Activated CD8-positive, alpha-beta T cell treated with anti-CD3 and anti-CD28 coated beads for 36 hours (primary cell): ENCODE data around the gene NFATC4. TPM values are rescaled to one million over a fixed set of nuclear protein-coding genes. Genes with fewer than 3 reads are reported as not detected.

Source experiments
- ATAC-seq: fragments of 200-7000 bp; cut with Tn5 transposase; one replicate; pipeline ENCODE4 v1.10.0; 2021; ENCODE audit warnings: mild to moderate bottlenecking, moderate library complexity
- CTCF ChIA-PET: fragments of 350-600 bp; sonication (Branson Sonifier 250); formaldehyde crosslinking; loops from one replicate; lab custom pipeline; 2021; ENCODE audit warnings: antibody characterized with exemption; lab: Charles Lee
- POLR2A ChIA-PET: fragments of 350-600 bp; sonication (Branson Sonifier 250); formaldehyde crosslinking; loops from one replicate; lab custom pipeline; 2021; ENCODE audit warnings: antibody characterized with exemption; lab: Charles Lee
- DNase-seq: peaks from one replicate; pipeline ENCODE4 v3.0.0-alpha.2; 2020
- H3K27ac Mint-ChIP-seq: one replicate; pipeline ENCODE4 v1.8.0; 2021; ENCODE audit warnings: mild to moderate bottlenecking, mixed read lengths
- H3K27me3 Mint-ChIP-seq: one replicate; pipeline ENCODE4 v1.8.0; 2021; ENCODE audit warnings: mixed read lengths
- H3K36me3 Mint-ChIP-seq: one replicate; pipeline ENCODE4 v1.8.0; 2021; ENCODE audit warnings: low read depth, mixed read lengths
- H3K4me1 Mint-ChIP-seq: one replicate; pipeline ENCODE4 v1.8.0; 2021; ENCODE audit warnings: low read depth, mixed read lengths
- H3K4me3 Mint-ChIP-seq: one replicate; pipeline ENCODE4 v1.8.0; 2021; ENCODE audit warnings: mild to moderate bottlenecking, moderate library complexity, mixed read lengths
- H3K9me3 Mint-ChIP-seq: one replicate; pipeline ENCODE4 v1.8.0; 2021; ENCODE audit warnings: mixed read lengths
- intact Hi-C: fragments of 100-400 bp; cut with micrococcal nuclease; formaldehyde crosslinking; loops from one replicate; pipeline ENCODE4 v1.10.0; 2022
- total RNA-seq, 2 experiments: library from RNA; stranded (reverse); gene quantifications; one replicate each; pipeline ENCODE4 v1.2.3, GENCODE V29; 2021
- TF ChIP-seq, protein P1 (sequence below): fragments of 200-600 bp; IDR thresholded peaks from one replicate; pipeline ENCODE4 v1.8.0; 2022; ENCODE audit warnings: antibody characterized with exemption, mild to moderate bottlenecking

Gene NFATC4
- total RNA-seq, 2 experiments from 2014 or later, result 1.3 to 2.0 TPM

DNA sequence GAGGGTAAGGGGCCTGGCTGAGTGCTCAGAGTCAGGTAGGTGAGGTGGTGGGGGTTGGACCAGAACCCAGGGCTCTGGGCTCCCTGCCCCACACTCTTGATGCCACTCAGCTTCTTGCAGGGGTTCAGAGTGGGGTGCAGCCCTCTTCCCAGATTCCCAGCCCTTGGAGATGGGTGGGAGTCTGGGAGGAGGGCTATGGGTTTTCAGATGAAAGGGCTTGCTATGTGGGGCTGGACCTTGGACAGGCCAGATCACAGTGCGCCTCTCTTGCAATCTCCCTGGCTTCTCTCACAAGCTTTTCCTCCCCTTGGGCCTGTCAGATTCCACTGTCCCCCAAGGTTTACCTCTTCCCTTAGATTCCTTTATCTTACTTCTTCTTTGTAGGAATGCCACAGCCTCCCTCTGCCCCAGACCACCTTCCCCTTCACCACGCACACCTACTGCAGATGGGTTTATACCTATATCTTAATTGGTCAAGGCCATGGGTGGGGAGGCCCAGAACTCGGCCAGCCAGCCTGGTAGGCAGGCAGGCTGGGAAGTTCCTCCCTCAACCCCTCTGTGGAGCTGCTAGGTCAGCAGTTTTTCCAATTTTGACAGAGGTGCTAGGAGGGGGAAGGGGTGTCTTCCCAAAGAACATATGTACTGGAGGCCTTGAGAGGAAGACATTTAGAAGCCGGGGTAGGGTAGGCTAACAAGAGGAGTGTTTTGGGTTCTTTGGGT is 32.2 kb downstream of the NFATC4 start:
- DNase-seq (no peak), ATAC-seq (no peak)
- Mint-ChIP-seq H3K36me3 (no peaks in the 10 kb centered on the region), H3K9me3 (no peaks in the 10 kb centered on the region), H3K4me3 (no peak overlapping the region), H3K27ac (no peak overlapping the region), H3K27me3 (peaks cover 10% of the 10 kb centered on the region), H3K4me1 (peaks cover 3% of the 10 kb centered on the region)
- intact Hi-C loops, result no loop called here
- POLR2A ChIA-PET, result interaction anchor here (1.3 kb wide), 1 partner anchor 14 kb away, joined by 4 read pairs; no protein-coding TSS in a partner anchor
- TF ChIP-seq, protein P1, sequence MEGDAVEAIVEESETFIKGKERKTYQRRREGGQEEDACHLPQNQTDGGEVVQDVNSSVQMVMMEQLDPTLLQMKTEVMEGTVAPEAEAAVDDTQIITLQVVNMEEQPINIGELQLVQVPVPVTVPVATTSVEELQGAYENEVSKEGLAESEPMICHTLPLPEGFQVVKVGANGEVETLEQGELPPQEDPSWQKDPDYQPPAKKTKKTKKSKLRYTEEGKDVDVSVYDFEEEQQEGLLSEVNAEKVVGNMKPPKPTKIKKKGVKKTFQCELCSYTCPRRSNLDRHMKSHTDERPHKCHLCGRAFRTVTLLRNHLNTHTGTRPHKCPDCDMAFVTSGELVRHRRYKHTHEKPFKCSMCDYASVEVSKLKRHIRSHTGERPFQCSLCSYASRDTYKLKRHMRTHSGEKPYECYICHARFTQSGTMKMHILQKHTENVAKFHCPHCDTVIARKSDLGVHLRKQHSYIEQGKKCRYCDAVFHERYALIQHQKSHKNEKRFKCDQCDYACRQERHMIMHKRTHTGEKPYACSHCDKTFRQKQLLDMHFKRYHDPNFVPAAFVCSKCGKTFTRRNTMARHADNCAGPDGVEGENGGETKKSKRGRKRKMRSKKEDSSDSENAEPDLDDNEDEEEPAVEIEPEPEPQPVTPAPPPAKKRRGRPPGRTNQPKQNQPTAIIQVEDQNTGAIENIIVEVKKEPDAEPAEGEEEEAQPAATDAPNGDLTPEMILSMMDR, result no peak
- CTCF ChIA-PET, result interaction anchor here (0.8 to 3.9 kb wide), 4 partner anchors 9 to 67 kb away, joined by 3 to 15 read pairs (median 6); no protein-coding TSS in a partner anchor

DNA sequence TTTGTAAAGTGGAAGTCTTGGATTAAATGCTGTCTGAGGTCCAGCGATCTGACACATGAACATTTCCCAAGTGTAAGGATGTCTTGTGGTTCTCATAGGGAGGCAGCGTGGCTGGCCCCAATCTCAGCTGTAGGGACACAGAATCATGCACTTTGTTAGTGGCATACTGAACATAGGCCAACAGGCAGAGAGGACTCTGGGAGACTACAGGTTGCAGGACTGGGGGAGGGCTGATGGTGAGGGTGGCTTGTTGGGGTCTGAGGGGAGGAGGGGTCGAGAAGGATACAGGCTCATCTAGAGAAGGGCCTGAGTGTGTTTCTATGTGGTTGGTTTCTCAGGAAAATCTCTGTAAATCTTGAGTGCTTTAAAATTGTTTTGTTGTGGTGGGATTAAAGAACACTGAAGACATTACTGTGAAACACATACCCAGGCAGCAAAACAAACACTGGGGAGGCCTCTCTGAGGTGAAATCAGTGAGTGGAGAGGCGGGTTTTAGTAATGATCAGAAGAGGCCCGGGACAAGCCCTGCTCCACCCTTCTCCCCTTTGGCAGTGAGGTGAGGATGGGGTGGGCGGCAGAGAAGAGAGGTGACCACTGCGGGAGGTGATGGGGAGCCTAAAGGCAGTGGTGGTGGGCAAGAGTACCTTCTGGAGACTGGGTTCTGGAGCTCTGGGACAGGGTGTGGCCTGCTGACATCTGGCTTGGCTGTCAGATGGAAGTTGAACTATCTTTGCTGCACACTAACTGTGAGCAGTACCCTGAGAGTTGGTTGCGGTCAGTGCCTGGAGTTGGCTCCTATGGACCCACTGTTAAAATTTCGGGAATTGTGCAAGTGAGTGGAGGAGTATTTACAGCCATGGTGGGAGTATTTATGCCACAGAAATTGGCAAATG is 34.1 kb downstream of the NFATC4 start:
- TF ChIP-seq, protein P1, result no peak
- ChIA-PET POLR2A (no interaction called here), CTCF (interaction anchor here (1.3 to 3.9 kb wide), 3 partner anchors 29 to 69 kb away, joined by 5 to 15 read pairs (median 5); no protein-coding TSS in a partner anchor)
- H3K36me3 Mint-ChIP-seq, result no peaks in the 10 kb centered on the region
- peaks cover 12% of the 10 kb centered on the region for H3K27me3 Mint-ChIP-seq
- ATAC-seq (no peak), DNase-seq (no peak)
- H3K4me1 Mint-ChIP-seq, result peaks cover 3% of the 10 kb centered on the region
- intact Hi-C loops, result no loop called here
- H3K27ac Mint-ChIP-seq, result no peak overlapping the region
- H3K9me3 Mint-ChIP-seq, result no peaks in the 10 kb centered on the region
- no peak overlapping the region for H3K4me3 Mint-ChIP-seq

DNA sequence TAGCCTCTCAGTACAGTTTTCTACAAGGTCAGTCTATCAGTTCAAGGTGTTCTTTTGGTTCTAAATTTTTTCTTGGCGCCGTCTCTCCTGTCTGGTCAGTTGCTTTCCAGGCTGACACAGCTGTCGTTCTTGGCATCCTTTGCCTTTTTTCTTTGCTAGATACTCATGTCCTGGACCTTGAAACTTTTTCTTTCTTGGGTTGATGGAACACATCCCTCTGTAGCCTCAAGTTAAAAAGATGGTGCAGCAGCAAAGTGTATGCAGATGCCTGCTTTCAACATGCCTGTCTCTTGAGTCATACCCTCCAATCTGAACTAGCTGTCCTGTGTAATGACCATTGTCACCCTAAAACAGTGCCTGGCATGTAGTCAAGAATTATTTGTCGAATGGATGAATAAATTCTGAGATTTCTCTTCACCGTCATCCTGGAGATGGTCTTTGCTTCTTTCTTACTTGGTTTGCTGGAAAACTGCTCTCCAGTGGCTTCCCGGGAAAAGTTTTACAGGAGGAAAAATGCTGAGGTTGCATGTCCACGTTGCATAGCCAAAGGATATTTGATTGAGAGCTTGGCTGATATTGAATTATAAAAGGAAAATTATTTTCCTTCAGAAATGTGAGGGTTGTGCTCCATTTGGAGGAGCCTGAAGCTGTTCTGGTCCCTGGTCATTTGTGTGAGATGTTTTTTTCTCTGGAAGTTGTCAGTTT is 35.5 kb downstream of the NFATC4 start:
- no peak overlapping the region for H3K4me3 Mint-ChIP-seq
- no peak for DNase-seq
- ATAC-seq, result no peak
- TF ChIP-seq, protein P1, result no peak
- H3K9me3 Mint-ChIP-seq, result no peaks in the 10 kb centered on the region
- no peaks in the 10 kb centered on the region for H3K36me3 Mint-ChIP-seq
- intact Hi-C loops, result no loop called here
- peaks cover 3% of the 10 kb centered on the region for H3K4me1 Mint-ChIP-seq
- H3K27me3 Mint-ChIP-seq, result peaks cover 12% of the 10 kb centered on the region
- POLR2A ChIA-PET, result no interaction called here
- CTCF ChIA-PET, result interaction anchor here (1.8 kb wide), 1 partner anchor 28 kb away, joined by 7 read pairs; no protein-coding TSS in a partner anchor
- no peak overlapping the region for H3K27ac Mint-ChIP-seq

DNA sequence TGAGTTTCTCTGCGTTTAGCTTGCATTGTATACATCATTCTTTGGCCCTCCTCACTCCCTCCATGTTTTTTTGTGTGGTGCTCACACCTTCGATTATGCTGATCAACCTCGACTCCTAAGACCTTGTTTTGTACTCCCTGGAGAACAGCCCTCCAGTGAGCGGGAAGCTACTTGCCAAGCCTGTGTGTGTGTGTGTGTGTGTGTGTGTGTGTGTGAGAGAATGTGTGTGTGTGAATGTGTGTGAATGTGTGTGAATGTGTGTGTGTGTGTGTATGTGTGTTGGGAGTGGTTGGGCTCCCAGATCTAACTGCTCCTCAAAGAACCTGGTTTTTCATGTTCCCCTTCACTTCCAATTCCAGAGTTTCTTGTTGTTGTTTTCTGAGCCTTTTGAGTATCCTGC is 36.8 kb downstream of the NFATC4 start:
- Mint-ChIP-seq H3K4me3 (no peak overlapping the region), H3K36me3 (no peaks in the 10 kb centered on the region), H3K9me3 (no peaks in the 10 kb centered on the region), H3K27ac (no peak overlapping the region), H3K4me1 (no peaks in the 10 kb centered on the region), H3K27me3 (peaks cover 10% of the 10 kb centered on the region)
- POLR2A ChIA-PET, result interaction anchor here (0.7 kb wide), 1 partner anchor 23 kb away, joined by 3 read pairs; no protein-coding TSS in a partner anchor
- CTCF ChIA-PET, result interaction anchor here (1.0 to 1.8 kb wide), 3 partner anchors 19 to 71 kb away, joined by 3 to 7 read pairs (median 4); no protein-coding TSS in a partner anchor
- DNase-seq, result no peak
- TF ChIP-seq, protein P1, result no peak
- ATAC-seq, result no peak
- intact Hi-C loops, result no loop called here
